Measurements from ENCODE around the gene EEF1AKMT4.

Gene EEF1AKMT4

GRCh38 chr3:184235381-184236032 is 14.0 kb upstream of the EEF1AKMT4 start:
- DNase-seq = no peak

GRCh38 chr3:184236033-184236410 is 13.4 kb upstream of the EEF1AKMT4 start:
- DNase-seq = no peak

- DNase-seq = no peak
Observed at GRCh38 chr3:184236636-184237035, 12.8 kb upstream of the EEF1AKMT4 start.

DNA sequence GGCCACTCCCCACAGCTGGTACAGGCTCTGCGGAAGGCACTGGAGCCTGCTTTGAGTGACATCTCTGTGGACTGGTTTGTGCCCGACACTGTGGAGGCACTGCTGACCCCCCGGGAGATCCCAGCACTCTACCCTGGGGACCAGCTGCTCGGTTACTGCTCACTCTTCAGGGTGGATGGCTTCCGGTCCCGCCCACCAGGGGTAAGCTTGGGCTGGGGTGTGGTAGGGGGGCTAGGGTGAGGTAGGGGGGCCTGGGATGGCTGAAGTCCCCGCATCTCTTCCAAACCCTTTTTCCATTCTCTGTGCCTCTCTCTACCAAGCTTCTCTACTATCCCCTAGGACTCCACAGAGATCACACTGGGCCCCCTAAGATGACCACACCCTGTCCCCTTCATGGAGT is 12.3 kb upstream of the EEF1AKMT4 start:
- DNase-seq = no peak

- DNase-seq = no peak
Observed at GRCh38 chr3:184237807-184238206, 11.7 kb upstream of the EEF1AKMT4 start.

DNA sequence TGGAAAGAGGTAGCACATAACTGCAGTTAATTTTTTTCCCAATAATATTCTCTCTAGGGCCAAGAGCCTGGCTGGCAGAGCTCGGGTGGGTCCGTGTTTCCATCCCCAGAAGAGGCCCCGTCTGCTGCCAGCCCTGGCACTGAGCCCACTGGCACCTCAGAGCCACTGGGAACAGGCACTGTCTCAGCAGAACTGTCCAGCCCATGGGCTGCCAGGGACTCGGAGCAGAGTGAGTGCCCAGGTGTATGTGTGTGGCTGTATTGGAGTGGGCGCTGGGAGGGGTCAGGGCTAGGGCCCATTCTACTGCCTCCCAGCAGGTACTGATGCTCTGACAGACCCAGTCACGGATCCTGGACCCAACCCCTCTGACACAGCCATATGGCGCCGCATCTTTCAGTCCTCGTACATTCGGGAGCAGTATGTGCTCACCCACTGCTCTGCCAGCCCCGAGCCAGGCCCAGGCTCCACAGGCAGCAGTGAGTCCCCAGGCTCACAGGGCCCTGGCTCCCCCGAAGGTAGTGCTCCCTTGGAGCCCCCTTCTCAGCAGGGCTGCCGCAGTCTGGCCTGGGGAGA is 11.1 kb upstream of the EEF1AKMT4 start:
- no peak for DNase-seq

GRCh38 chr3:184239221-184239620 is 10.3 kb upstream of the EEF1AKMT4 start:
- DNase-seq = no peak

DNA sequence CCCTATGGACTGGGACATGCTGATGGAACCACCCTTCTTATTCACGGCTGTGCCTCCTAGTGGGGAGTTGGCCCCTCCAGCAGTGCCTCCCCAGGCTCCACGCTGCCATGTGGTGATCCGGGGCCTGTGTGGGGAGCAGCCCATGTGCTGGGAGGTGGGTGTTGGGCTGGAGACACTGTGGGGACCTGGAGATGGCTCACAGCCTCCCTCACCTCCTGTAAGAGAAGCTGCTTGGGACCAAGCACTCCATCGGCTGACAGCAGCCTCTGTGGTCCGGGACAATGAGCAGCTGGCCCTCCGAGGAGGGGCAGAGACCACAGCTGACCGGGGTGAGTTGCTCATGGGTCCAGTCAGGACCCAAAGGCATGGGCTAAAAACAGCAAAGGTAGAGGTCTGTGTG is 9.8 kb upstream of the EEF1AKMT4 start:
- no peak for DNase-seq

DNA sequence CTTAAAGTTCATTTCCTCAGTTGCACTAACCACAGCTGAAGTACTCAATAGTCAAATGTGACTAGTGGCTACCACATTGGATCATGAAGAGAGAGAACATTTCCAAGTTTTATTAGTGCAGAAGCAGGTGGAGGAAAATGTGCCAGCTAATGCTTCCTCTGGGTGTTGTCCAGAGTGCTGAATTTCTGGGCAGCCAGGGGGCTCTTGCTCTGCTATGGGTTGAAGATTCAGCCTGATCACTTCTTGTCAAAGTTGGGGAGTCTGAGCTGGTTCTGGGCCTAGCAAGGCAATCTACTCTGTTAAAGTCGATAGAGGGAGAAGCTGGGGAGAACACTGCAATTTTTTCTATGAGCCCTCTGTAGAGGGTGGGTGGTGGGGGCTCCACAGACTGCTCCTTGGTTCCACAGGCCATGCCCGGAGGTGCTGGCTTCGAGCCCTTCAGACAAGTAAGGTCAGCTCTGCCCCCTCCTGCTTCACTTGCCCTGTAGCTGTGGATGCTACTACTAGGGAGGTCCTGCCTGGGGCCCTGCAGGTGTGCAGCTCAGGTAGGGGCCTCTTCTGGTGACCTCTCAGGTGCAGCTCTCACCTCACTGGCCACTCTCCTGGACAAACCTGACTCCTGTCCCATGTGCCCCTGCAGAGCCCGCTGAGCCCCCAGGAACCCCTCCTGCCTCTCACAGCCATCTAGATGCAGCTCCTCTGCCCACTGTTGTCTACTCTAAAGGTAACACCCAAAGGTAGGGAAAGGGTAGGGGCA is 8.9 kb upstream of the EEF1AKMT4 start:
- no peak for DNase-seq

DNA sequence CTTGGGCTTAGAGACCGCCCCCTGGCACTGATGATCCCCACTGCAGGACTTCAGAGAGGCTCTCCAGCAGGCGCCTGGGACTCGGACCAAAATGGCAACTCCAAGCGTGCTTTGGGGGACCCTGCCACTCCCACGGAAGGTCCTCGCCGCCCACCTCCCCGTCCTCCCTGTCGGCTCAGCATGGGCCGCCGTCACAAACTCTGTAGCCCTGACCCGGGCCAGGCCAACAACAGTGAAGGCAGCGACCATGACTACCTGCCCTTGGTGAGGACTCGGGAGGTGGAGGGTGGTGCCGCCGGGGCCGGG is 8.4 kb upstream of the EEF1AKMT4 start:
- no peak for DNase-seq

GRCh38 chr3:184241447-184242296 is 7.8 kb upstream of the EEF1AKMT4 start:
- no peak for DNase-seq

DNA sequence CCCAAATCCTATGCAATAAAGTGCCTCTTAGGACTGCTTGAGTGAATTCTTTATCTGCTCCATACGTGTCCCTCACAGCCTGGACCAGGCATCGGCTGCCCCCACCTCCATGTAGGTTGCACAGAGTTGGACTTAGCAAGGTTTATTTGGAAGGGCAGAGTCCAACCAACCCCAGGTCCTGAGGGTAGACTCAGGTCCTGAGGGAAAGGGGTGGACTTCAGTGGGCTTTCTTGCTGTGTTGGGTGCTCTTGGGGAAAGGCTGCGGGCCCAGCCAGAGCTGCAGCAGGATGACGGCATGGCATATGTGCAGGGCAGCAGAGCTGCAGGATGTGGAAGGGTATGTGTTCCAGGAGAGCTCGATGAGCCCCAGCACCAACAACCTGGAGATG is 7.2 kb upstream of the EEF1AKMT4 start:
- DNase-seq = no peak

GRCh38 chr3:184248454-184249411 is 739 bp upstream of the EEF1AKMT4 start, which contains the start of gene ALG3:
Gene ALG3 (minus strand): TSS chr3:184248962. CDS start chr3:184248940, 22 bp downstream.
- peak; percentile 37 to 90 (median 66) for DNase-seq

GRCh38 chr3:184250167-184250828 is 826 bp downstream of the EEF1AKMT4 start:
- peak in 47 of 51 donors; percentile 16 to 89 (median 55) for DNase-seq

- no peak for DNase-seq
Observed at GRCh38 chr3:184255291-184256039, 6.0 kb downstream of the EEF1AKMT4 start.

- DNase-seq = peak in 1 of 51 donors; percentile 13
Observed at GRCh38 chr3:184257083-184257915, 7.8 kb downstream of the EEF1AKMT4 start.

DNA sequence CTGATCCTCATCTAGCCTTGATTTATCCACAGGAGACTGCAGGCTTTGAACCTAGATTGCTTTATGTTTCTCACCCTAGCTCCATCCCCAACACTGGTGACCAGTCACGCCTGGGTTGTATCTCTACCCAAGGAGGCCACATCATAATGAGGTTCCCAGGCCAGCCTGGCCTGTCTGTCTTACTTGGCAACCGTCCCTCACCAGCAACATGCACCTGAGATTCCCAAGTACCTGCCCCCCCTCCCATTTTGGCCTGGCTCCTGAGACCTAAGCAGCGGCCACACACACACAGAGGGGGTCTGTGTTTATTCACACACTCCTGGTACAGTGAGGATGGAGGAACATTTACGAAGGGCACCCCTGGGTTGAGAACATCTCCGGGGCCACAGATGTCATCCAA is 9.5 kb downstream of the EEF1AKMT4 start:
- DNase-seq = no peak

DNA sequence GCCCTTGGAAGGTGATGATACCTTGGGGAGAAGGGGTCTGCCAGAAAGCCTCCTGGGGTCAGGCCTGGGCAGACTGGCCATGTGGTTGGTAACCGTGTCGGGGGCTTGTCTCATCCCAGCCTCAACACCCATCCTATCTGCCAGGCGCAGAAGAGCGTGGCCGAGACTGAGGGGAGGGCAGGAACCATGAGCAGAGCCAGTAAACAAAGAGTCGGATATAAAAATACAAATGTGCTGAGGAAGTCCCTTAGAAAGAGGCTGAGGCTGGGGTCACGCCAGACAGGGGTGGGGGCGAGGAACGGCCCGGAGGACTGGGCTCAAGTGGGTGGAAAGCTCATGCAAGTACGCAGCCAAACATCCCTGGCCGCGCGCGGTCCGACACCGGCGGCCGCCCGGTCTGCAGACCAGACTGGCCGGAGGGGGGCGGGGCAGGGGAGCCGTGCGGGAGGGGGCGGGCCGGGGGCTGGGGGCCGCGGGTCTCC is 10.0 kb downstream of the EEF1AKMT4 start:
- peak in 4 of 51 donors; percentile 6 to 46 (median 34) for DNase-seq

All from hypothalamus (tissue), 51 donors.